Measurements from ENCODE around the gene PSMD1.

PSMD1 gene

DNA sequence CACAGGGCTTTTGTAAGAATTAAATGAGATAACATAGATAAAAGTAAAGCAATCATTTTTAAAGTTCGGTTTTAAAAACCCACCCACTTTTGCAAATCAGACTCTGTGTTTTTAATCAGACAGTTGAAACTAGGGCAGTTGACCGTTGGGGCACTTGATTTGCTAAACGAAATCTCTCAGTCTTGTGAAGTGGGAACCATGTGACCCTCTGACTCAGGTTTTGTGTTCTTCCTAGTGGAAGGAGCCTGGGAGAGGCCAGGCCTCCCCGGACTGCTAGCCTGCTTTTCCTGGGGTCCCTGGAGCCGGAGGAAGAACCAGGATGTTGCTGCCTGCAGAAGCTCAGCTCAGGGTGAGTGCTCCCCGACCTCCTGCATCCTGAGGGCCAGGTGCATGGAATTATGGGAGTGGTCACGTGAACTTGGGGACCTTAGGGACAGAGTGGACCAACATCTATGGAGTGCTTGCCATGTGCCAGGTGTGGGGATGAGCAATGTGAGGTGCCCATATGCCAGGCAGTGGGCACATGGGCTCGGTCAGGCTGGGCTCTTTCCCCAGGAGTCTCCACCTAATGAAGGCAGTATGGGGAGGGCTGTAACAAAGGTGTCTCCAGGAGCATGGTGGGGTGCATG, 15.5 kb upstream of the PSMD1 start:
- TF ChIP-seq, protein P1, sequence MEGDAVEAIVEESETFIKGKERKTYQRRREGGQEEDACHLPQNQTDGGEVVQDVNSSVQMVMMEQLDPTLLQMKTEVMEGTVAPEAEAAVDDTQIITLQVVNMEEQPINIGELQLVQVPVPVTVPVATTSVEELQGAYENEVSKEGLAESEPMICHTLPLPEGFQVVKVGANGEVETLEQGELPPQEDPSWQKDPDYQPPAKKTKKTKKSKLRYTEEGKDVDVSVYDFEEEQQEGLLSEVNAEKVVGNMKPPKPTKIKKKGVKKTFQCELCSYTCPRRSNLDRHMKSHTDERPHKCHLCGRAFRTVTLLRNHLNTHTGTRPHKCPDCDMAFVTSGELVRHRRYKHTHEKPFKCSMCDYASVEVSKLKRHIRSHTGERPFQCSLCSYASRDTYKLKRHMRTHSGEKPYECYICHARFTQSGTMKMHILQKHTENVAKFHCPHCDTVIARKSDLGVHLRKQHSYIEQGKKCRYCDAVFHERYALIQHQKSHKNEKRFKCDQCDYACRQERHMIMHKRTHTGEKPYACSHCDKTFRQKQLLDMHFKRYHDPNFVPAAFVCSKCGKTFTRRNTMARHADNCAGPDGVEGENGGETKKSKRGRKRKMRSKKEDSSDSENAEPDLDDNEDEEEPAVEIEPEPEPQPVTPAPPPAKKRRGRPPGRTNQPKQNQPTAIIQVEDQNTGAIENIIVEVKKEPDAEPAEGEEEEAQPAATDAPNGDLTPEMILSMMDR (IDR thresholded peaks at IDR 0.05; ENCODE audit: insufficient read depth, low read length, poor library complexity, severe bottlenecking) = no peak
- H3K36me3 ChIP-seq (ENCODE audit: control insufficient read depth, insufficient read depth, low read length) = no peaks in the 10 kb centered on the region
- no peak overlapping the region for H3K4me3 ChIP-seq (replicated peaks; ENCODE audit: low read depth, low read length)
- peaks cover 3% of the 10 kb centered on the region; the same call in 1 of the 2 replicates for H3K27me3 ChIP-seq (replicated peaks; ENCODE audit: control insufficient read depth, insufficient read depth, low read length)
- no peak for DNase-seq (ENCODE audit: extremely low read depth, insufficient read length)

DNA sequence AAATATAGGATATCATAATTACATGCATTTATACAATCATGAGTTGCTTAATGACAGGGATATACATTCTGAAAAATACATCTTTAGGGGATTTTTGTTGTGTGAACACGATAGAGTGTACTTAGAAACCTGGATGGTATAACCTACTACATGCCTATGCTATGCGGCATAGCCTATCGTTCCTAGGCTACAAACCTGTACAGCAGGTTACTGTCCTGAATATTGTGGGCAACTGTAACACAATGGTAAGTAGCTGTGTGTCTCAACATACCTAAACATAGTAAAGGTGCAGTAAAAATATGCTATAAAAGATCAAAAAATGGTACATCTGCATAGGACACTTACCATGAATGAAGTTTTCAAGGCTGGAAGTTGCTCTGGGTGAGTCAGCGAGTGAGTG, 12.9 kb upstream of the PSMD1 start:
- no peak for DNase-seq (ENCODE audit: extremely low read depth, insufficient read length)
- Histone ChIP-seq H3K27me3 (replicated peaks; ENCODE audit: control insufficient read depth, insufficient read depth, low read length) (peaks cover 1% of the 10 kb centered on the region; the same call in 1 of the 2 replicates), H3K4me3 (replicated peaks; ENCODE audit: low read depth, low read length) (no peak overlapping the region), H3K36me3 (ENCODE audit: control insufficient read depth, insufficient read depth, low read length) (no peaks in the 10 kb centered on the region)
- TF ChIP-seq, protein P1 (IDR thresholded peaks at IDR 0.05; ENCODE audit: insufficient read depth, low read length, poor library complexity, severe bottlenecking) = no peak

DNA sequence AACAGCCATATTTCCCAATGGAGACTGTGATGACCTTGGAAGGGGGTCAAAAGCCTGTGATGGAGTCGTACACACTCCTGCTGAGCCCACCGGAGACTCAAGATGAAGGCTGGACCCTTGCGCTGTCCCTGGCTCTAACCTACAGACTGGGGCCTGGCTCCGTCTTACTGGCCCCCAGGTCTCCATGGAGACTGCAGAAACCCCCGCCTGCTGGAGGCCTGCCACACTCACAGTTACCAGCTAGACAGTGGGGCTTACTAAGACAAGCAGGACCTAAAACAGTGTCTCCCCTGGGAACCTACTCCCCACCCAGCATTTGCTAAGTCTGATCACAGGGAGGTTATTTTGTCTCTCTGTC, 9.8 kb upstream of the PSMD1 start:
- peaks cover 1% of the 10 kb centered on the region; the same call in 1 of the 2 replicates for H3K27me3 ChIP-seq (replicated peaks; ENCODE audit: control insufficient read depth, insufficient read depth, low read length)
- TF ChIP-seq, protein P1 (IDR thresholded peaks at IDR 0.05; ENCODE audit: insufficient read depth, low read length, poor library complexity, severe bottlenecking) = no peak
- no peak for DNase-seq (ENCODE audit: extremely low read depth, insufficient read length)
- no peak overlapping the region for H3K4me3 ChIP-seq (replicated peaks; ENCODE audit: low read depth, low read length)
- no peaks in the 10 kb centered on the region for H3K36me3 ChIP-seq (ENCODE audit: control insufficient read depth, insufficient read depth, low read length)

DNA sequence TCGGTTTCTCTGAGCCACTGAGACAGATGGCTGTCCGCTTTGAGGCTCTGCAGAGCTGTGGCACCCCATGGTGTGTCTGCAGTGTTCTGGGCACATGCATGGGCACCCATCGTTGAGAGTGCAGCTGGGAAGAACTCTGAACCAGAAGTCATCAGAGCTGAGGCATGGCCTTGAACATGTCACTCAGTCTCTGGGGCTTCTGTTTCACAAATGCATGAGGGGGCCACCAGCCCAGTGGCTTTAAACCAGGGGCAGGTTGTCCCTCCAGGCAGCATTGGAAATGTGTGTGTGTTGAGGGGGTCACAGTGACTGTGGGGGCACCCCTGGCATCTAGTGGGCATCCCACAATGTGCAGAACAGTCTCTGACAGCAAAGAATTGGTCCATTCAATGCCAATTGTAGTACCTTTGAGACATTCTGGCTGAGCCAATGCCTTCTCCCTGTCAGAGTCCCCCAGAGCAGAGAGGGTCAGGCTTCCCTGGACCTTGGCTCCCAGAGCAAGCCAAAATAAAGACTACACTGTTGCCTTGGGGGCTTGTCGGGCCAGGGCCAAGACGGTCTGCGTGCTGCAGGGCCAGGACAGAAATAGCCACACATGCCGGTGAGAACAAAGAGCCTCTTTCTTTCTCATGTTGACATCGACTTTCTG, 9.3 kb upstream of the PSMD1 start:
- Histone ChIP-seq H3K36me3 (ENCODE audit: control insufficient read depth, insufficient read depth, low read length) (no peaks in the 10 kb centered on the region), H3K4me3 (replicated peaks; ENCODE audit: low read depth, low read length) (no peak overlapping the region), H3K27me3 (replicated peaks; ENCODE audit: control insufficient read depth, insufficient read depth, low read length) (peaks cover 1% of the 10 kb centered on the region; the same call in 1 of the 2 replicates)
- TF ChIP-seq, protein P1 (IDR thresholded peaks at IDR 0.05; ENCODE audit: insufficient read depth, low read length, poor library complexity, severe bottlenecking) = no peak
- no peak for DNase-seq (ENCODE audit: extremely low read depth, insufficient read length)

DNA sequence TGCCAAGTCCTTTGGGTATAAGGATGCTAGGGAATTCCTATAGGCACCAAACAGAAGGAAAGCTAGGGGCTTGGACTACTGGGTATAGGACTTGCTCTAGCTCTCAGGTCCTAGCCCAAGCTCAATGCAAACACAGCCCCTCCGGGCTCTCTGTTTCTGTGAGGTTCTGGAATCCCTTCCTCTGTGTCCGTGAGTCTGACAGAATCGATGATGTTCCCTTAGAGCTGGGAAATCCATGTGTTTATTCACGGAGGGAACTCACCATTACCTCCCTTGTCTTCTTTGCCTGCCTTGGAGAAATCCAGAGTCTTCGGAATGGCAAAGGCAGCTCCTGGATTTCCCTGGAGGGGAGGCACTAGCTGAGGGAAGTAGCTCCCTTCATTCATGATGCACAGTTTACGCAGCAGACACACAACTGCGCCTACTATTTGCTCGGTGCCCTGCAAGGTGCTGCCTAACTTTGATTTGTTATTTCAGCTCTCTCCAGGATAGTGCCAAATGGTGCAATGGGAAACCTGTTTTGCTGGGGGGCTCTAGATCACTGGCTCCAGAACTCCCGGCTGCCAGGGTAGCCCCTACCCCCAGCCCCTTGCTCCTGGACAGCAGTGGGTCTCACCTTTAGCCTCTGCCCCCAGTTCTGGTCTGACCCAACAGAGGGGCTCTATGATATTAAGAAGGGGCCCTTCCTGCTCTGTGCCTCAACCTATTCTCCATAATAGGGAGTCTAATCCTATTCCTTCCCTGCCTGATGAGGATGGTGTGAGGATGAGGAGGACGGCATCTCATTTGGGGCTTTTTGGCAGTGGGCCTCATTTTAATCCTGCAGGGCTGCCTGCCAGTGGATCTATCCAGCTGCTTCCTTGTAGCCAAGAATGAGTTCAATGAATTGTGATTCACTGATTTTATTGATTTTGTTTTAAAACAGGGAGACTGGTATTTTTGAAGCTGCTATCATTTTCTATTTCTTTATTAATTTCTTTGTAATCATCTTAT, 8.4 kb upstream of the PSMD1 start:
- TF ChIP-seq, protein P1 (IDR thresholded peaks at IDR 0.05; ENCODE audit: insufficient read depth, low read length, poor library complexity, severe bottlenecking) = no peak
- no peak overlapping the region for H3K4me3 ChIP-seq (replicated peaks; ENCODE audit: low read depth, low read length)
- no peaks in the 10 kb centered on the region; the same call in 1 of the 2 replicates for H3K27me3 ChIP-seq (replicated peaks; ENCODE audit: control insufficient read depth, insufficient read depth, low read length)
- H3K36me3 ChIP-seq (ENCODE audit: control insufficient read depth, insufficient read depth, low read length) = no peaks in the 10 kb centered on the region
- no peak for DNase-seq (ENCODE audit: extremely low read depth, insufficient read length)

Data from GM06990 (cell line).